Ectodermal cell (in vitro differentiated cells): ENCODE measurements around the gene FIG4.

Source experiments
- H3K27ac ChIP-seq: 2 replicates; pipeline ENCODE4 v1.7.0; 2013; ENCODE audit warnings: mild to moderate bottlenecking, low read depth, low read length; ENCODE audit not compliant: insufficient read depth, poor library complexity, severe bottlenecking
- H3K27me3 ChIP-seq: 2 replicates; pipeline ENCODE4 v1.7.0; 2013; ENCODE audit warnings: mild to moderate bottlenecking, low read length; ENCODE audit not compliant: insufficient read depth, control insufficient read depth, poor library complexity, severe bottlenecking
- H3K36me3 ChIP-seq: one replicate; pipeline ENCODE4 v1.7.0; 2013; ENCODE audit warnings: low read length; ENCODE audit not compliant: control insufficient read depth, insufficient read depth
- H3K4me1 ChIP-seq: one replicate; pipeline ENCODE4 v1.7.0; 2013; ENCODE audit warnings: low read length; ENCODE audit not compliant: control insufficient read depth, insufficient read depth
- H3K4me3 ChIP-seq: 2 replicates; pipeline ENCODE4 v1.7.0; 2013; ENCODE audit warnings: low read depth, low read length, control low read depth; ENCODE audit not compliant: insufficient read depth
- H3K9me3 ChIP-seq: 2 replicates; pipeline ENCODE4 v1.7.0; 2013; ENCODE audit warnings: mild to moderate bottlenecking, low read length, moderate library complexity; ENCODE audit not compliant: control insufficient read depth
- WGBS, 2 experiments: methylation state at CpG; one replicate each; pipeline ENCODE4 v1.1.7; 2013; ENCODE audit warnings: missing lambda C conversion rate in 2 of 2; 5-methylcytosine and 5-hydroxymethylcytosine counted together

Gene FIG4

GRCh38 chr6:109791301-109791700, 100.2 kb downstream of the FIG4 start:
- Histone ChIP-seq H3K27ac (no peak overlapping the region), H3K36me3 (no peaks in the 10 kb centered on the region), H3K4me1 (peaks cover 3% of the 10 kb centered on the region), H3K27me3 (no peaks in the 10 kb centered on the region), H3K4me3 (no peak overlapping the region), H3K9me3 (no peaks in the 10 kb centered on the region)
- 70 to 74% methylated on average over 12 of the region's 12 CpGs for WGBS, 2 experiments

GRCh38 chr6:109793021-109793420, 101.9 kb downstream of the FIG4 start:
- H3K4me1 ChIP-seq = peaks cover 3% of the 10 kb centered on the region
- 90 to 92% methylated on average over 1 of the region's 1 CpG for whole genome bisulfite sequencing, 2 experiments
- no peak overlapping the region for H3K27ac ChIP-seq
- no peak overlapping the region for H3K4me3 ChIP-seq
- H3K9me3 ChIP-seq = no peaks in the 10 kb centered on the region
- no peaks in the 10 kb centered on the region for H3K27me3 ChIP-seq
- no peaks in the 10 kb centered on the region for H3K36me3 ChIP-seq

DNA sequence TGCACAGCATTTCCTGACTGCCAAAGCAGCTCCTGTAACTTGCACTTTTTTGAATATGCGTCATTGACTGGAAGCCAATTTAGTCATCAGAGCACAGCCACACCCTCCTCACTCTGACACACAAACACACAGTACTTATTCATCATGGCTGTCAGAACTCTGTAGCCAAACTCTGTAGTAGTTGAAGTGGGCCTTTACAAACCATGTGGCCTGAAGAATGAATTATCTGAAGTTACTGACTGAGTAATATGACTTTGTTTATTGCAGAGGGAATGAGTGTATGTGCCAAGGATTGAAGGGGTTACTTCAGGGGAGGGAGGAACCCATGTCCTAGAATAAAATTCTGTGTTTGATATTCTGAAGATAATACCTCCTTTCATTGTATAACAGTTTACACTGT, 102.7 kb downstream of the FIG4 start:
- peaks cover 3% of the 10 kb centered on the region for H3K4me1 ChIP-seq
- no peaks in the 10 kb centered on the region for H3K9me3 ChIP-seq
- H3K27me3 ChIP-seq = no peaks in the 10 kb centered on the region
- no peak overlapping the region for H3K27ac ChIP-seq
- WGBS, 2 experiments = 89 to 94% methylated on average over 1 of the region's 1 CpG
- H3K36me3 ChIP-seq = no peaks in the 10 kb centered on the region
- H3K4me3 ChIP-seq = no peak overlapping the region

GRCh38 chr6:109794201-109794923, 103.3 kb downstream of the FIG4 start:
- Histone ChIP-seq H3K36me3 (no peaks in the 10 kb centered on the region), H3K9me3 (no peaks in the 10 kb centered on the region), H3K4me3 (no peak overlapping the region), H3K27me3 (no peaks in the 10 kb centered on the region), H3K4me1 (peaks cover 3% of the 10 kb centered on the region), H3K27ac (no peak overlapping the region)
- WGBS, 2 experiments = 91 to 97% methylated on average over 6 of the region's 6 CpGs

DNA sequence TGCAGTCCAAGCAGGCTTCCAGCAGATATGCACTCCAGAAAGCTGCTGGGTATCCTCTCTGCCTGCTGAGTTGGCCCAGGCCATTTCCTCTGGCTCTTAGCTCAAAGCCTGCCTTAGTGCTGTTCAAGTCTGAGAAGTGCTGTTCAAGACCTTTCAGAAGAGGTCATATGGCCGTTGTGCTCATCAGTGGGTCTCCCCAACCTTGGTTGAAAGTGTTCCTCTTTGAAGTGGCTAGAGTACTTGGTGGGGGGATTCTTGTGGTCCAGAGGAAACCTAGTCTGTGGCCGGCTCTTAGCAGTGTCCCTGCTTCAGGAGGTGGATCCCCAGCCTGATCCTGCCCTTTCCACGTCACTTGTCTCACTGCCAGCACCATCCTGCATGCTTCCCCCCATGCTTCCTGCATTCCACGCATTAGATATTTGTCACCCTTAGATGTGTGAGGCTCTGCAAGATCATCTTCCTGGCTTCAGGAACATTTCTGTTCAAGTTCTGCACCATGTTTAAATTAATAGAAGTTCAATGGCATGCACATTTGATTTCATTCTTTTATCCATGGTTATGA, 105.0 kb downstream of the FIG4 start:
- H3K27me3 ChIP-seq = no peaks in the 10 kb centered on the region
- no peak overlapping the region for H3K4me3 ChIP-seq
- peaks cover 3% of the 10 kb centered on the region for H3K4me1 ChIP-seq
- H3K36me3 ChIP-seq = no peaks in the 10 kb centered on the region
- H3K27ac ChIP-seq = no peak overlapping the region
- H3K9me3 ChIP-seq = no peaks in the 10 kb centered on the region
- 89 to 91% methylated on average over 4 of the region's 4 CpGs for WGBS, 2 experiments

GRCh38 chr6:109799129-109799528, 108.0 kb downstream of the FIG4 start:
- Histone ChIP-seq H3K36me3 (no peaks in the 10 kb centered on the region), H3K27me3 (no peaks in the 10 kb centered on the region), H3K9me3 (no peaks in the 10 kb centered on the region), H3K4me1 (no peaks in the 10 kb centered on the region), H3K27ac (no peak overlapping the region), H3K4me3 (no peak overlapping the region)
- 77 to 87% methylated on average over 4 to 5 of the region's 5 CpGs for WGBS, 2 experiments

- Histone ChIP-seq H3K27ac (no peak overlapping the region), H3K27me3 (no peaks in the 10 kb centered on the region), H3K36me3 (no peaks in the 10 kb centered on the region), H3K4me3 (no peak overlapping the region), H3K4me1 (no peaks in the 10 kb centered on the region), H3K9me3 (no peaks in the 10 kb centered on the region)
- 97 to 98% methylated on average over 2 to 3 of the region's 3 CpGs for WGBS, 2 experiments
These were observed 108.6 kb downstream of the FIG4 start for GRCh38 chr6:109799664-109800063.

DNA sequence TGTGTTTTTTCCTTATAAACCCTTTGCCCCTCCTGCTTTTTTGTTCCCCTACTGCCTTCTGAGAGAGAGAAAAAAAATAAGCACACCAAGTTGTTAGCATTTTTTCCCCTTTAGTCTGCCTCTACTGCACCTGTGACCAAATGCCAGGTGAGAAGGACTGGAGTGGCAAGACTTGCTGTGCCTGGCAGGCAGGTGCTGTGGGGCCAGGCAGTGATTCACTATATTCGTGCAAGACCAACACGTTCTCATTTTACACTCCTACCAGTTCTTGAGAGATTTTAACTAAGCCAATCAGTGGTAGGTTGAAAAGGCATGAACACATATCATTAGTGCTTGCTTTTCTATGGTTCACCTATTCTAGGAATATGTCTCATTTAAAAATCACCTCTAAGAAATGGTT, 109.7 kb downstream of the FIG4 start:
- 92 to 96% methylated on average over 2 of the region's 2 CpGs for WGBS, 2 experiments
- no peaks in the 10 kb centered on the region for H3K4me1 ChIP-seq
- no peak overlapping the region for H3K27ac ChIP-seq
- H3K36me3 ChIP-seq = no peaks in the 10 kb centered on the region
- no peaks in the 10 kb centered on the region for H3K9me3 ChIP-seq
- H3K4me3 ChIP-seq = no peak overlapping the region
- H3K27me3 ChIP-seq = no peaks in the 10 kb centered on the region

DNA sequence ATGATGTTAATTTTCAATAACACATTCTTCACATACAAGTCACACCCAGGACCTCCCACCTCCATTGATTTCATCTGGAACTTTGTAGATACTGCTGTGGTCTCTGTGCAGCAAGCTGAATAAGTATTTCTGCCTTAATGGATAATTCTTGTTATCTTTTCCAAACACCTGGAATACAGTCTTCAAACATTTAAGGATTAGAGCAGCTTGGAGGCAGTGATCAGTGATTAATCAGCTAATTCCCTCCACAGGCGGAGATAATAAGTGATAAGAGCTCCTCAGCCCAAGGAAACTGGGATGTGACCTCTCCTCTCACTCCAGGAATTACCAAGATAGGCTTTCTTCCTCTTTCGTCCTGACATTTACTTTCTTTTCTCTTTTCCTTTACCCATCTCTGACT, 110.7 kb downstream of the FIG4 start:
- no peaks in the 10 kb centered on the region for H3K4me1 ChIP-seq
- peaks cover 2% of the 10 kb centered on the region for H3K9me3 ChIP-seq
- H3K36me3 ChIP-seq = no peaks in the 10 kb centered on the region
- H3K27ac ChIP-seq = no peak overlapping the region
- H3K27me3 ChIP-seq = no peaks in the 10 kb centered on the region
- H3K4me3 ChIP-seq = no peak overlapping the region
- 88 to 94% methylated on average over 2 of the region's 2 CpGs for WGBS, 2 experiments

DNA sequence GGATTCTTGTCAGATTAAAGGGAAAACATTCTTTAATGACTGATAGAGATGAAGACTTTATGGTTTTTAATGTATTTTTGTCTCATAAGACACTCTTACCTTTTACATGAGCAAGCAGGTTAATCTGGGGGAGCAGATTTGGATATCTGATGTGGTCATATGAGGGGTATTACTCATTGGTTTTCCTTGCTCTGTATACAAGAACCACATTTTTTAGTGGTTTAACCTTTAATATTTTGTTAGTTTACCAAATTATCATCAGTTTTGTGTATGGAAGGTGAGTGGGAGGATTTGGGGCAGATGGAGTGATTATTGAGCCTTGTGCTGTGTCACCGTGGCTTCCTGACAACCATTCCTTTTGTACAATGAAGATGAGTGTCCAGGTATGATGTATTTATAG, 112.9 kb downstream of the FIG4 start:
- peaks cover 2% of the 10 kb centered on the region for H3K9me3 ChIP-seq
- no peak overlapping the region for H3K4me3 ChIP-seq
- no peaks in the 10 kb centered on the region for H3K4me1 ChIP-seq
- H3K27ac ChIP-seq = no peak overlapping the region
- no peaks in the 10 kb centered on the region for H3K27me3 ChIP-seq
- H3K36me3 ChIP-seq = no peaks in the 10 kb centered on the region
- WGBS, 2 experiments = 100% methylated on average over 1 of the region's 1 CpG
